HepG2 (cell line): Measurements from ENCODE around the gene SP140L. TPM values are rescaled to one million over a fixed set of nuclear protein-coding genes. Genes with fewer than 3 reads are reported as not detected.

Experiments
- ATAC-seq: fragments of 200-7000 bp; cut with Tn5 transposase; 3 replicates; pipeline ENCODE4 v1.9.1; 2020; ENCODE audit warnings: mild to moderate bottlenecking, moderate library complexity
- BruUV-seq: library from RNA; stranded (reverse); fragments of 400-500 nt; replicated peaks from 2 replicates; lab custom pipeline; 2021; lab: Mats Ljungman, UMichigan
- CTCF ChIA-PET: fragments of 300-600 bp; formaldehyde crosslinking; extraction: SDS; loops from one replicate; lab custom pipeline; 2021; ENCODE audit warnings: low total read pairs, inconsistent platforms, low intra/inter-chr PET ratio; lab: Yijun Ruan, JAX
- POLR2A ChIA-PET: fragments of 350-600 bp; sonication (Branson Sonifier 250); formaldehyde crosslinking; loops from one replicate; lab custom pipeline; 2020; ENCODE audit warnings: antibody characterized with exemption, inconsistent platforms; lab: Yijun Ruan, JAX
- DNase-seq: peaks from one replicate; pipeline ENCODE4 v3.0.0-alpha.2; 2015; ENCODE audit warnings: low spot score
- FAIRE-seq: peaks from 3 replicates; lab custom pipeline; 2011; peaks lifted over from hg19 to GRCh38; lab: Jason Lieb, UNC
- H2AFZ ChIP-seq: one replicate; pipeline ENCODE4 v1.6.1; 2011; ENCODE audit warnings: low read length, inconsistent platforms
- H3K27ac ChIP-seq: fragments of 300-600 bp; 3 replicates; pipeline ENCODE4 v1.8.0; 2011; ENCODE audit warnings: mixed run types, mild to moderate bottlenecking, mixed read lengths, low read length, inconsistent platforms; ENCODE audit not compliant: insufficient read depth; ENCODE audit errors: extremely low read length
- H3K27me3 ChIP-seq, 2 experiments: fragments of 200-600 bp in 1 of 2; 2 replicates in 1 of 2; 3 replicates in 1 of 2; pipeline versions ENCODE4 v1.6.0 to v1.8.0; 2011; ENCODE audit warnings: low read length in 2 of 2, mild to moderate bottlenecking in 2 of 2, moderate library complexity in 2 of 2, inconsistent platforms in 1 of 2; ENCODE audit not compliant: insufficient read depth in 2 of 2, control insufficient read depth in 1 of 2
- H3K36me3 ChIP-seq, 2 experiments: fragments of 200-600 bp in 1 of 2; replicated peaks in 1 of 2; 2 replicates in 1 of 2; 3 replicates in 1 of 2; pipeline versions ENCODE4 v1.5.1 to v1.8.0; 2011; ENCODE audit warnings: low read length in 2 of 2, inconsistent platforms in 1 of 2; ENCODE audit not compliant: insufficient read depth in 2 of 2, control insufficient read depth in 1 of 2
- H3K4me1 ChIP-seq: 2 replicates; pipeline ENCODE4 v1.5.1; 2012; ENCODE audit warnings: low read length, inconsistent platforms; ENCODE audit not compliant: insufficient read depth
- H3K4me2 ChIP-seq: 2 replicates; pipeline ENCODE4 v1.6.0; 2011; ENCODE audit warnings: low read depth, low read length, inconsistent platforms
- H3K4me3 ChIP-seq, 3 experiments: fragments of 200-600 bp in 1 of 3; sonication (generic), shearing (Covaris generic) in 1 of 3; replicated peaks in 1 of 3; 2 replicates each; pipeline ENCODE4 v1.5.1; 2011 to 2016; ENCODE audit warnings: low read length in 3 of 3, inconsistent platforms in 2 of 3, low read depth in 2 of 3, mild to moderate bottlenecking in 2 of 3, control low read depth in 1 of 3, mixed read lengths in 1 of 3; ENCODE audit not compliant: insufficient read depth in 1 of 3
- H3K79me2 ChIP-seq: one replicate; pipeline ENCODE4 v1.6.1; 2011; ENCODE audit warnings: low read length, inconsistent platforms; ENCODE audit not compliant: insufficient read depth
- H3K9ac ChIP-seq: 2 replicates; pipeline ENCODE4 v1.6.0; 2011; ENCODE audit warnings: mild to moderate bottlenecking, low read depth, low read length, inconsistent platforms; ENCODE audit not compliant: insufficient read depth
- H3K9me3 ChIP-seq: 2 replicates; pipeline ENCODE4 v1.5.1; 2012; ENCODE audit warnings: mild to moderate bottlenecking, low read length
- H4K20me1 ChIP-seq: 2 replicates; pipeline ENCODE4 v1.6.0; 2011; ENCODE audit warnings: inconsistent platforms, mild to moderate bottlenecking, low read length, moderate library complexity; ENCODE audit not compliant: insufficient read depth
- BRF2 ChIP-seq: sonication (generic); formaldehyde crosslinking; IDR thresholded peaks from 2 replicates; pipeline ENCODE4 v1.8.1; 2022; ENCODE audit warnings: mild to moderate bottlenecking, missing genetic modification reagents
- ETS1 ChIP-seq: sonication (generic); formaldehyde crosslinking; IDR thresholded peaks from 2 replicates; pipeline ENCODE4 v1.4.0; 2020; ENCODE audit warnings: missing genetic modification reagents
- HOXD1 ChIP-seq: sonication (generic); formaldehyde crosslinking; IDR thresholded peaks from 2 replicates; pipeline ENCODE4 v1.5.0; 2020; ENCODE audit warnings: missing genetic modification reagents
- KDM6A ChIP-seq: IDR thresholded peaks from 2 replicates; pipeline ENCODE4 v1.6.1; 2016; ENCODE audit warnings: low read depth
- MAX ChIP-seq: IDR thresholded peaks from 2 replicates; pipeline ENCODE4 v1.6.1; 2012; ENCODE audit warnings: inconsistent platforms
- NFRKB ChIP-seq: fragments of 450-650 bp; IDR thresholded peaks from 2 replicates; pipeline ENCODE4 v1.6.1; 2017
- NR1H2 ChIP-seq: sonication (generic); formaldehyde crosslinking; IDR thresholded peaks from 2 replicates; pipeline ENCODE4 v1.8.1; 2022; ENCODE audit warnings: low read depth, missing genetic modification reagents, borderline replicate concordance
- PAF1 ChIP-seq: IDR thresholded peaks from 2 replicates; pipeline ENCODE4 v1.6.1; 2016; ENCODE audit warnings: missing genetic modification reagents, missing compliant biosample characterization
- SATB2 ChIP-seq: sonication (generic); formaldehyde crosslinking; IDR thresholded peaks from 2 replicates; pipeline ENCODE4 v1.5.0; 2020; ENCODE audit warnings: missing genetic modification reagents
- SNAI1 ChIP-seq: sonication (generic); formaldehyde crosslinking; IDR thresholded peaks from 2 replicates; pipeline ENCODE4 v1.5.0; 2020; ENCODE audit warnings: mild to moderate bottlenecking, missing genetic modification reagents, borderline replicate concordance
- SNAPC2 ChIP-seq: sonication (generic); formaldehyde crosslinking; IDR thresholded peaks from 2 replicates; pipeline ENCODE4 v1.8.1; 2022; ENCODE audit warnings: mild to moderate bottlenecking, missing genetic modification reagents
- TGIF2 ChIP-seq: IDR thresholded peaks from 2 replicates; pipeline ENCODE4 v1.6.1; 2016; ENCODE audit warnings: control low read depth, missing compliant biosample characterization
- ZNF12 ChIP-seq: sonication (generic); formaldehyde crosslinking; IDR thresholded peaks from 2 replicates; pipeline ENCODE4 v1.5.0; 2020; ENCODE audit warnings: missing genetic modification reagents
- ZNF549 ChIP-seq: sonication (generic); formaldehyde crosslinking; IDR thresholded peaks from 2 replicates; pipeline ENCODE4 v1.5.0; 2020; ENCODE audit warnings: missing genetic modification reagents
- ZNF629 ChIP-seq: sonication (generic); formaldehyde crosslinking; conservative IDR thresholded peaks from 2 replicates; pipeline ENCODE4 v1.5.0; 2020; ENCODE audit warnings: missing genetic modification reagents
- ZNF710 ChIP-seq: sonication (generic); formaldehyde crosslinking; IDR thresholded peaks from 2 replicates; pipeline ENCODE4 v1.5.0; 2020; ENCODE audit warnings: mild to moderate bottlenecking, missing genetic modification reagents, borderline replicate concordance
- ZNF878 ChIP-seq: sonication (generic); formaldehyde crosslinking; IDR thresholded peaks from 2 replicates; pipeline ENCODE4 v1.8.1; 2023; ENCODE audit warnings: mild to moderate bottlenecking, missing genetic modification reagents, moderate library complexity
- ZXDC ChIP-seq: sonication (generic); formaldehyde crosslinking; IDR thresholded peaks from 2 replicates; pipeline ENCODE4 v1.5.0; 2020; ENCODE audit warnings: mild to moderate bottlenecking, missing genetic modification reagents
- WGBS: methylation state at CpG from one replicate; pipeline ENCODE4 v1.1.6; 2017; ENCODE audit warnings: low lambda C conversion rate; 5-methylcytosine and 5-hydroxymethylcytosine counted together
- in situ Hi-C: cut with HindIII; loops from 2 replicates; pipeline ENCODE4 v1.10.0; 2017; ENCODE audit warnings: low pct_unique_long_range_greater_than_20kb; ENCODE audit not compliant: extremely low pct_ligation_motif_present
- intact Hi-C: fragments of 100-400 bp; cut with micrococcal nuclease; formaldehyde crosslinking; loops from one replicate; pipeline ENCODE4 v1.10.0; 2022; ENCODE audit not compliant: unreplicated experiment
- polyA plus RNA-seq, 8 experiments: library from polyadenylated mRNA; depleted of rRNA in 3 of 8; stranded (reverse) in 7 of 8; unstranded in 1 of 8; fragments of >200 nt; fragmentation: Illumina TruSeq in 4 of 8; extraction: Trizol in 4 of 8; gene quantifications; 2 replicates each; pipeline versions ENCODE4 v1.2.1 to v1.2.3, GENCODE V29; 2011 to 2016; ENCODE audit warnings: low read depth in 4 of 8, missing spikeins in 1 of 8, mixed read lengths in 1 of 8; ENCODE audit not compliant: insufficient read depth in 1 of 8
- total RNA-seq, 5 experiments: library from RNA; depleted of rRNA; stranded (reverse); fragments of >200 nt; fragmentation: Illumina TruSeq; extraction: Trizol; gene quantifications; 2 replicates each; pipeline ENCODE4 v1.2.3, GENCODE V29; 2016; ENCODE audit warnings: low read depth in 1 of 5

Gene SP140L
- total and polyA plus RNA-seq, 2 of the 13 experiments (the other 11 are each of a cell fraction or from before 2014, with no cell fraction given): 10.9 to 17.5 TPM

- H3K4me3 ChIP-seq: no peak overlapping the region
- no peak overlapping the region for H2AFZ ChIP-seq
- DNase-seq: no peak
- no peaks in the 10 kb centered on the region for H4K20me1 ChIP-seq
- H3K4me1 ChIP-seq: peaks cover 11% of the 10 kb centered on the region
- H3K27ac ChIP-seq: no peak overlapping the region
- no peak for ATAC-seq
- H3K27me3 ChIP-seq: peaks cover 0 to 8% of the 10 kb centered on the region in 2 experiments; a peak in 1 of 5 replicates
- in situ Hi-C loops (no loop called here), intact Hi-C loops (no loop called here)
- BruUV-seq: no TSS peak
- H3K79me2 ChIP-seq: no peaks in the 10 kb centered on the region
- H3K4me2 ChIP-seq: no peak overlapping the region
- POLR2A ChIA-PET: no interaction called here
- no peaks in the 10 kb centered on the region for H3K9me3 ChIP-seq
- FAIRE-seq: no peak
- no peaks in the 10 kb centered on the region for H3K36me3 ChIP-seq
- H3K9ac ChIP-seq: no peak overlapping the region
- CTCF ChIA-PET: no interaction called here
- 48% methylated on average over 6 of the region's 6 CpGs for WGBS
- TF ChIP-seq ZNF878 (CRISPR knock-in tag) (no peak), BRF2 (CRISPR knock-in tag) (no peak), SATB2 (no peak), ZNF12 (CRISPR knock-in tag) (no peak), ZNF710 (CRISPR knock-in tag) (no peak), MAX (no peak), NR1H2 (CRISPR knock-in tag) (no peak), TGIF2 (CRISPR knock-in tag) (no peak), HOXD1 (CRISPR knock-in tag) (no peak), NFRKB (no peak), PAF1 (CRISPR knock-in tag) (no peak), KDM6A (no peak), ZXDC (CRISPR knock-in tag) (no peak), SNAI1 (no peak), ZNF549 (CRISPR knock-in tag) (no peak), ETS1 (CRISPR knock-in tag) (no peak), ZNF629 (no peak), SNAPC2 (CRISPR knock-in tag) (no peak)
Measured at GRCh38 chr2:230318190-230319121, 8.5 kb upstream of the SP140L start.
